DMS 273 treated with DMSO at 0.1 percent for 48 hours (cell line): ENCODE results near the gene SLC29A3.
"Not testable (repeated sequence)": the region's sequence is repeated elsewhere in the genome, so short reads cannot be mapped to it uniquely, and the experiment has no call there.

ENCODE experiments used
- DNase-seq: peaks from one replicate; lab custom pipeline; 2025; lab: John Stamatoyannopoulos, UW

Gene SLC29A3

DNA sequence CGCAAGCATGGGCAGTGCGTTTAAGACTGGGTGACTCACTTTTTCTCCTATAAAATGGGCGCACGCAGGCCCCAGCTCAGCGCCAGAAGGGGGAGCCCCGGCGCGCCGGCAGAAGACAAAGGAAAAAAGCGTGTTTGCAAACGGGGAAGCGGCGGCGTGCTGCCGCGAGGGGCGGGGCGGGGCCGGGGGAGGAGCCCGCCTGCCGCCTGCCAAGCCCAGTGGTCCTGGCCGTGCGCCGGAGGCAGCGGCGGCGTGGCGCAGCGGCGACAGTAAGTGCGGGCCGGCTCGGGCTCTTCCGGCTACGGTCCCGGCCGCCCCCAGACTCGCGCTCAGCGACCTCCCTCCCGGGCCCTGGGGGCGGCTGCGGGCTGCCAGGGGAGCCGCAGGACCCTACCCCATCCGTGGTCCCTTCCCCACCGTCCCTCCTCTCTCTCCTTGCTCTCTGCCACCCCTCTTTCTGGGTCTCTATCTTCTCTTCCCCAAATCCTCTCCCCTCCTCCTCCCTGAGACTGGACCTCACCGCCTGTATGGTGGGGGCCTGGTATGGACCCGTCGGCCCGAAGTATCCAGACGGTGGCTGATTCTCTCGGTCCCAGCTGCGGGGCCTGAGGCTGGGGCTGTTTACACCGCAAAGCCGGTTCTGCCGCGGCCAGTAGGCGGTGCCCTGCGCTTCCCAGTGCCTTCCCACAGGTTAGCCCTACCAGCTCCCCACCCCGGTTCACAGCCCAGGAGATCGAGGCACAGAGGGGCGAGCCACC is at the start of gene SLC29A3:
Gene SLC29A3, plus strand, starts transcription at position 218 of the 758 bp plus-strand sequence. Its CDS starts 51 bp downstream, at position 269.
- peak; percentile 25 for DNase-seq

DNA sequence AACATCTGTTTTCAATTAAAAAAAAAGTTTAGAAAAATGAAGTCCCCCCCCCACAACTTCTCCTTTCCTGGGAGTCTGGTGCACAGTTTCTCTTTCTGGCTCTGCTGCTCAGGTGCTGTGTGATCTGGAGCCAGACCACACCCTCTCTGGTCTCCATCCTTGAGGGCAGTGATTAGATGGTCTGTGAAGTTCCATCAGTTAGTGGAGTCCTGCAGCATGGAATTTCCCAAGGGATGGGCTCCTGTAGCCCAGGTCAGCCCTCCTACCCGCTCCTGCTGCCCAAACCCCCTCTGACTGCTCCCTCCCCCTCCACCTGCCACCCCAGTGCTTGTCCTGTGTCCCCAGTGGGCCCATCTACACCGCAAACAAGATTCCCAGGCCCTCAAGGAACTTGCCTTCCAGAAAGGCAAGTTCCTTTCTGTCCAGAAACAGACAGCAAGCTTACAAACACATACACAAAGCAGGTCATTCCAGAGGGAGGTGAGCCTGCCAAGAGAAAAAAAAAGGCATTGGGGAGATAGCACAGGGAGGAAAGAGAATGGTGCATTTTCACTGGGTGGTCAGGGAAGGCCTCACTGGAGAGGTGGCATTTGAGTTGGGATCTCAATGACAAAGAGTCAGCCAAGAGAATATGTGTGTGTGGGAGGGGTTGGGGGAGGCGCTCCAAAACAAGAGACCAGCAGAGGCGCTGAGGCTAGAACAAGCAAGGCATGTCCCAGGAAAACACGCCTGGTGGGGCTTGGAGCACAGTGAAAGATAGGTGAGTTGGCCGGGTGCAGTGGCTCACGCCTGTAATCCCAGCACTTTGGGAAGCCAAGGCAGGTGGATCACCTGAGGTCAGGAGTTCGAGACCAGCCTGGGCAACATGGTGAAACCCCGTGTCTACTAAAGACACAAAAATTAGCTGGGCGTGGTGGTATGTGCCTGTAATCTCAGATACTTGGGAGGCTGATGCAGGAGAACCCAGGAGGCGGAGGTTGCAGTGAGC is 49.5 kb upstream of the SLC29A3 start:
- no peak for DNase-seq

DNA sequence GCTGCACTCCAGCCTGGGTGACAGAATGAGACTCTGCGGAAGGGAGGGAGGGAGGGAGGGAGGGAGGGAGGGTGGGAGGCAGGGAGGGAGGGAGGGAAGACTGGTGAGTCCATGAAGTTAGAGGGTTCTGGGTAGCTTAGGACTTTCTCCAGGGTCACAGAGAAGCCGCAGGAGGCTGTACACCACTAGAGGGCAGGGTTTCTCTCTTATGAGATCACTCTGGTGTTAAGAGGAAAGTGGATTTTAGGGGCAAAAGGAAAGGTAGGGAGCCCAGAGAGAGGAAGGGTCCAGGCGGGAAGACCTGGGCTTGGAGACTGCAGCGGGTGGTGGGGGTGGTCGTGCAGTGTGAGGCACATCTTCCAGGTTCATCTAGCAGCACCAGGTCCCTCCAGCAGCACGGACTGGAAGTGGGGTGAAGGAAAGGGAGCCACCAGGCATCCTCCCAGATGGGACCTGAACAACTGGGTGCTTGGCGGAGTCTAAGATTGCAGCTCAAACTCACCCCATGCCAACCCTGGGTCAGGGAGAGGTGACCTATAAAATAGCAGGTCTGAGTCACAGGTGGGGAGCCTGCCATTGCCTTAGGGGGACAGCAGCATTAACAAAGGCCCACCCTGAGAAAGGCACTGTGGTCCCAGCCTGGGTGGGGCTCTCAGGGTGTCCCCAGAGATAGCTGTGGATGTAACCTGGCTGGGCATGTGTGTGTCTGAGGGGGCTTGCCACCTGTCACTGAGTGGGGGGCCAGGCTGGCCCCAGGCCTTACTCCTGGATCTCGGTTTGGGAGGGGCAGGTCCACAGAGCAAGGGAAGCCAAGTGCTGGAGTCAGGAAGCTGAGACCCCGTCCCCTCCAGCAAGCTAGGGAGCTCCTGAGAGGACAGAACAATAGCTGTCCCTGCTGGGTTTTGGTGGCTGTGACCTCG is 48.5 kb upstream of the SLC29A3 start:
- no peak for DNase-seq

DNA sequence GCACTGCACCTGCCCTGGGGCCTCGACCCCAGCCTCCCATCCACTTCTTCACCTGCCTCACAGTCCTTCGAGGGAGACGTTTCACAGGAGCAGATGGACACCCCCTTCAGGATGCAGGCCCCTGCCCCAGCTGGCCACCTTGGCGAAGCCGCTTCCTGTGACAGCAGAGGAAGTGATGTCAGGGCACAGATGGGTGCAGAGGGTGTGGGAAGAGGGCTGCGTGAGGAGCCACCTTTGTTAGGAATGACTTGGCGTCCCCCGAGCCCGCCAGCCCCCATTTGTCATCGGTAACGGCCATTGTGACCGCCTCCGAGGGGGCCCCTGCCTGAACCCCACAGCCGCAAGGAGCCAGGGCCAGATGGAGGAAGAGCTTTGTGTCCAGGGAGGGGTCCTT is 47.4 kb upstream of the SLC29A3 start:
- no peak for DNase-seq

DNA sequence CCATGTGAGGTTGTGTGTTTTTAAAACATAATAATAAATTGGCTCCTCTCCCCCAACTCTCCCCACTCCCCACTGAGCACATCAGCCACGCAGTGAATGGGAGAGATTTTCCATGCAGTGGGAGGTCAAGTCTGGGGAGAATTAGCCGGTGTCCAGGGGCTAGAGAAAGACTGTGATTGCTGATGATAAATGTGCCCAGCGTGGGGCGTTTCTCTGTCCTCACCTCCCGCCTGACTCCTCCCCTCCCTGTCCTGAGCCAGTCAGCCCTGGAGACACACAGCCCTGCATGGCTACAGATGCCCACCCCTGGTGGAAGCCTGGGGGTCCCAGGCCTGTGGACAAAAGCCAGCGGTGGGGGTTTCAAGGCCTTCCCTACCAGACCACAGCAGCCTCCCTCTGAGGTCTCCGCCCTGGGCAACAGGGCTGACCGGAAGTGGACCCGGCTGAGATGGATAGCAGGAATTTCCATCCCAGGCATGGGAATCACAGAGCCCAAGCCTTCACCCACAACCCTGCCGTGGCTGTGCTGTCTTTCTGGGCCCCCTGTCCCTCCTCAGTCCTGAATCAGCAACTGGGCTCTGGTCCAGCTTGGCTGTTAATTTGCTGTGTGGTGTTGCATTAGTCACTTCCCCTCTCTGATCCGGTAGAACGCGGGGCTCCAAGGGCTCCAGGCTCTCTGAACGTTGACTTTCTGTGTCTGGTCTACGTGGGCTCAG is 46.8 kb upstream of the SLC29A3 start:
- no peak for DNase-seq

DNA sequence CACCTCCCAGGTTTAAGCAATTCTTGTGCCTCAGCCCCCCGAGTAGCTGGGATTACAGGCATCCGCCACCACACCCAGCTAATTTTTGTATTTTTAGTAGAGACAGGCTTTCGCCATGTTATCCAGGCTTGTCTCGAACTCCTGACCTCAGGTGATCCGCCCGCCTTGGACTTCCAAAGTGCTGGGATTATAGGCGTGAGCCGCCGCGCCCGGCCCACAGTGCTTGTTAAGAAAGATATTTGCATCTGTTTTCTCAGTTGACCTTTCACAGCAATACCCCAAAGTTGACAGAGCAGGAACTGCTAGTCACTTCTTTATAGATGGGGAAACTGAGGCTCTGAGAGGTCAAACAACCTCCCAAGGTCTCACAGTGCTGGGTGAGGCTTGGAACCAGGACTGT is 46.1 kb upstream of the SLC29A3 start:
- not testable (repeated sequence) for DNase-seq

DNA sequence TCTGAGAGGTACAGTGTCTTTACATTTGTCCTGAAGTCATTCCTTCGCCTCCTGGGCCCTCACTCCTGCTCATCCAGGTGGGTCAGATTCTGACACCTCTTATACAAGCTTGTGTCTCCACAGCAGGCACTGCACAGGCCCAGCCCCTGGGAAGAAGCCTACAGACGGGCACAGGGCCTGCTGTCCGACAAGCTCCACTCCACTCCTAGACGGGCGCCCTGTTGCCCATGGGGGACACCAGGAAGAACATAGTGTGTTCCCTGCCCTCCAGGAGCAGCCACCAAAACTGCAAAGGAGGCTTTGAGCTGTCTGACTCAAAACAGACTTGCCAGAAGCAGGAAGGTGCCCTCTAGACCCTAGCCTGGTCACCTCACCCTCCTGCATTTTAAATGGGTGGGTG is 45.6 kb upstream of the SLC29A3 start:
- no peak for DNase-seq

DNA sequence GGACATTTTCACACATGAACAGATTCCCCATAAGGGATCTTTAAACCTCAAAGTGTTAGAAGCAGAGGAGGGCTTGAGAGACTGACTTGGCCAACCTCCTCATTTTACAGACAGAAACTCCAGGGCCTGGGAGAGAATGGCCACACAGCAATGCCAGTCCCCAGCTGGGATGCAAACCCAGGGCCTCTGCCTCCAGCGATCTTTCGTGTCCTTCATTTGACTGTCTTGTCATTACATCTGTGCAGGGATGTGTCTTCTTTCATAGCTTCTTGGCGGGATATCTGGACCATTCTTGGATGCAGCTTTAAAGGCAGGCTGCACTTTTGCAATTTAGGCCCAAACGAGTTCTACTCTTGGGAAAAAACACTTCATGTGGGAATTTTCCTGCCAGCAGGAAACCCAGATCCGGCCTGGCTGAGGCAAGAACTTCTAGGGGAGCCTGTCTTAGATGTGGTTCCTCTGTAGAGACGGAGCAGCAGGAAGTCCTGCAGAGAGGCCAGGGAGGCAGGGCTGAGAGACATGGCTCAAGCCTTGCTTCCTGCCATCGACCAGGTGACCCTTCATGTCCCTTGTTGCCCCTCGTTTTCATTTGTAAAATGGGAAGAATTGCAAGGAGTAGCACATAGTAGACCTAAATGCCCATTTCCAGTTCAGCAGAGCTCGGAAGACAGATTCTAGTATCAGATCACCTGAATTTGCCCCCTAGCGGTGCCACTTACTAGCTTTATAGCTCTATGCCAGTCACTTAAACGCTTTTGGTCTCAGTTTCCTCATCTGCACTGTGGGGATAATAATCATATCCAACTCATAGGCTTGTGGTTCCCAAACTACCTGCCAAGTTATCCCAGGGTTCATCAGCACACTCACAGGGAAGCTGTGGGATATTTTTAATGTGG is 43.9 kb upstream of the SLC29A3 start:
- no peak for DNase-seq

DNA sequence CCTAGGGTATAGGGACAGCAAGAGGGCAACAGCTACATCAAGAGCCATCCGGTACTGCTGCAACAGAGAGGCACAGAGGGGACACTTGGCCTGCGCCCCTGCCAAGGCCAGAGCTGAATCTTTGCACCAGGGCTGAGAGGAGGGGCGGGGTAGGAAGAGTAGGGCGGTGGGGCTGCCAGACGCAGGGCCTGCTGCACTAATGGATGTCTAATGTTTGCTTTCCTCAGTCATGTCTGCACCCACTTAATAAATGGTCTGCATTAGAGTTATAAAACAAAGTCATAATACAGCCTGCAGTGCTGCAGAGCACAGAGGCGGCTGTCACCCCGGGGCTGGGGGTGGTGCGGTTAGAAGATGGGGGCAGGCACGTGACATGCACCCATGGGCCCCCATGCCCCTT is 42.2 kb upstream of the SLC29A3 start:
- no peak for DNase-seq

DNA sequence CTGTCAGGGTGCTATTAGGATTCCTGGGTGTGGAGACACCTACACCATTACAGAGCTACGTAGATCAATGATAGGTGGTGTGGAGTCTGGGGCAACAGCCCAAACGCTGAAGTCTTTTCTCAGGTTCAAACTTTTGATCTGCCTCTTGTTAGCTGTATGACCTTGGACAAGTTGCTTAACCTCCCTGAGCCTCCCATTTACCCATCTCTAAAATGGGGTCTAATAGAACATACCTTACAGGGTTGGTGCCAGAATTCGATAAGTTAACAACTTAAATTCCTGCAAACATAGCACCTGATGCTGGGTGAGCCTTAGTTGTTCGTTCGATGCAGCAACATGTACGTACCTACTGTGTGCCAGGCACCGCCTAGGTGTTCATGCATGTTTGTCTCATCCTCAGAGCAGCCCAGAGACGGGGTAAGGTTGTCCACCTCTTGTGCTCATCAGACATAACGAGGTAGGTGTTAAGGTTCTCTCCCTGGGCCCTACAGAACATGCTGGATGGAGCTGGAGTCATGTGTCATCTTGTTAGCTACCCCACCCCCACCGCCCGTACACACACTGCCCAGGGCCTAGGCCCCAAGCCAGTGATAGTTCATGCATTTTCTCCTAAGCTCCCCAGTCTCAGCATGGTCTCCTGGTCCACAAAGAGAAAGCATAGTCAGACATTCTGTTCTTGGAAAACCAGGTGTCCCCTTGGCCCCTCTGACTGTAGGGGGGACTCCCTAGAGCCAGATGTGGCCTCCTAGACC is 41.0 kb upstream of the SLC29A3 start:
- no peak for DNase-seq

DNA sequence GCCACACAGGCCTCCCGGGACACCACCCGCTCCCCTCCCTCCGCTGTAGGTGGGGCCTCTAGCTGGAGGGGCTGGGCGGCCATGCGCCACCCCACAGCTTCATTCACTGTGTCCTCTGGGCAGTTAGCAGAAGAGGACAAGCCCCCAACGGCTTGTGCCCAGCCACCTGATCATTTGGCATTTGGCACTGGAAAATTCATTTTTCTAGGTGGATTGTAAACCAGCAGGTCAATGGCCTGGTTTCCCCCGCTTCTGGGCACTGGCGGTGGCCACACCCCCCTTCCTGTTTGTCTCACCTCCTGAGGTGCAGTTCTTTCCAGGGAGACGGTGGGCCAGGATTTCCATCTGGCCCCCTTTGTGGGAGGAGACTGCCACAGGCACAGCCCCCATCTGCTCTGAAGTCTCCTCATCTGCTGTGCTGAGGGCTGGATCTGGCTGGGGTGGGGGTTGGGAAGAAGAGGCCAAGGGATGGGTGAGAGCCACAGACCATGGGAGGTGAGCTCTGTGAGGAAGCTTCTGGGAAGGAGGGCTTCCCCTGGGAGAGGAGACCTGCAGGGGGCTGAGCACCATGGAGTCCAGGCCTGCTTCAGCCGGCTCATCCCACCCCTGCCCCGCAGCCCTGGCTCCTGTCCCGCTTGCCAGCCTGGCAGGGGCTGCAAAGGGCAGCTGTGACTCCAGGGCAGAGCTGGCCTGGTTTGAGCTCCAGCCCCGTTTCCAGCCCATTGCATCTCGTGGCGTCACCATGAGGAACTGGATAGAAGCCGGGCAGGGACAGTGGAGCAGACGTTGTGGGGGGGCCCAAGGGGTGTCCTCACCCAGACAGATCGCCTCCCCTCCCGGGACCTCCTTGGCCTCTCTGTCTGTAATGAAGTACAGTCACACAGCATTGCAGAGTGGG is 40.1 kb upstream of the SLC29A3 start:
- peak; percentile 15 for DNase-seq

DNA sequence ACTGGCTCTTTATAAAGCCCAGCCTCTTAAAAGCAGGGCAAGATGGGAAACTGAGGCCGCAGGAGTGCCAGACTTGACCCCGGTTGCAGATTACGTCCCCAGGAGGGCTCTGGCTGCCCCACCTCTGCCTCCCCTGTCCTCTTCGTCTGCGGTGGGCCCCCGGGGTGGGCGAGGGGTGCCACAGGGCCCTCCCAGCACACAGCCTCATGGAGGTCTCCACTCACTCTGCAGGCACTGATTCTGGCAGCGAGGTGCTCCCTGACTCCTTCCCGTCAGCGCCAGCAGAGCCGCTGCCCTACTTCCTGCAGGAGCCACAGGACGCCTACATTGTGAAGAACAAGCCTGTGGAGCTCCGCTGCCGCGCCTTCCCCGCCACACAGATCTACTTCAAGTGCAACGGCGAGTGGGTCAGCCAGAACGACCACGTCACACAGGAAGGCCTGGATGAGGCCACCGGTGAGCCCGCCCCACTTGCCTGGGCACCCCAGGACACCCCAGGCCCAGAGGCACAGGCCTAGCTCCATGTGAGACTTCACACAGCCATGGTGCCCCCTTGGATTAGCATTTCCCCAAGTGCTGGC is 39.4 kb upstream of the SLC29A3 start:
- DNase-seq = no peak

DNA sequence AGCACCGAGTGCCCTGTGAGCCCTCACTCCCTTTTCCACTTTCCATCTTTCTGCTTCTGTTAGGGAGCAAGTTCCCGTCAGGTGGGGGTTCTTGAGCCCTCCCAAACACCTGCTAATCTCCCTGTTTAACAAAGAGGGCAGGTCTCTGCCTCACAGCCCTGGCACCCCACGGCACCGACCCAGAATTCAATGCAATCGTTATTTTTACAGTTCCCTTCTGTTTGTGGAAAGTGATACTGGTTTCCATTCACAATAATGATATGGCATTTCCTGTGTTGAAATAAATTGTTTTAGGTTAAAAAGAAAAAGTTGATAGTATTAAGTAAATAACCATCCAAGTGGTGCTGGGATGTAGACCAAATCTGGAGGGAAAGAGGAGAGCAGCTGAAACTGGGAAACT is 38.8 kb upstream of the SLC29A3 start:
- DNase-seq = no peak

DNA sequence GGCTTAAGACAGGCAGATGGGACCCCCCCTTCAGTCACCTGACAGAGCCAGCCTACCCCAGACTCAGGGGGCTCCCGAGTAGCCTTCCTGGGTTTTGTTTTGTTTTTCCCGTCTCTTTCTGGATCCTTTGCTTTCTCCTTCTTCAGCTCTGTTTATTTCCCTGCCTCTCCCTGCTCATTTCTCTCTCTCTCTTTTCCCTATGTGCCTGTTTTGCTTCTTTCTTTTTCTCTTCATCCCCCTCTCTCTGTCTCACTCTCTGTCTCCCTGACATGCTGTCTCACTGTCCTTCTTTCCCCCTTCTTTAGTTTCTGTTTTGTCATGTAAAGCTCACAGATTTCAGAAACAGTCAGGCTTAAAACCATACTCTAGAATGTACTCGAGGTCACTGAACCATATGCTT is 38.2 kb upstream of the SLC29A3 start:
- no peak for DNase-seq

DNA sequence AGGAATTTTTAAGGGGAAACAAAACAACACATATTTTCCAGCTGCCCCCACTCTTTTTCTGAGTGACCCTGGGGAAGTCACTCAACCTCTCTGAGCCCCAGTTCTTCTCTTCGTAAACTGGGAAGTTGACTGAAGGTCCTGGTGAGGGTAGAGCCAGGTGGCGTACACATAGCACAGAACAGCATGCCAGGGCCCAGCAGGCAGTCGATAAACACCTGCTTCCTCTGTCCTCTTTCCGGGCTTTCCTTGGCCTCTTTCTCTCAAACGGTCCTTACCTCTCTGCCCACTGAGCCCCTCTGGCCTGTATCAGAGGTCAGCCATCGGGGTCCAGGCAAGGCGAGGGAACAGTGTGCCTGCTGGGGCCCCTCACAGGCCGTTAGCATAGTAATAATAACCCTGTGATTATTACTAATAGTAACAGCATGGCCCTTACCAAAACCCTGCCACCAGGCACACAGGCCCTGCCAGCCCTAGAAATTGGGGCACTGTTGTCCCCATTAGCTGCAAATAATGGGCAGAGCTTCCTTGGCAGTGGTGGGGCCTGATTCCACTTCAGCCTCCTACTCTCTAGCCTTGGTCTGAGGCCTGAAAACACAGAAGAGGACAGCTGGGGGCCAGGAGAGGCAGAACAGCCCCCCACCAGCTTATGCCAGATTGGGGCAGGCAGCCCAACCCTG is 37.3 kb upstream of the SLC29A3 start:
- no peak for DNase-seq

DNA sequence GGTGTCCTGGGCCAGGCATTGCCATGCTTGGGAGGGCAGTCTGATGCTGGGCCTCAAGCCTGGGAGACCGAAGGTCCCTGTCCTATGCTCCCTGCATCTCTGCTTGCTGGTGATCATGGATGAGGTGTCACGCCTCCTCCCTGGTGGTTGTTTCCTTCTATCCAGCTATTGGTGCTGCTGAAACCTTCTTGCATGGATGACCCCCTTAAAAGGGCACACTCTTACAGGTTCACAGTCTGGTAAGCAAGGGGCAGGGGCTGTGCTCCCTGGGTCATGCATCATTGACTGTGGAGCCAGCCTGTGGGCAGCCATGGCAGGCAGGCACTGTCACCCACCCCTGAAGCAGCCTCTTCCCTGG is 36.8 kb upstream of the SLC29A3 start:
- no peak for DNase-seq

DNA sequence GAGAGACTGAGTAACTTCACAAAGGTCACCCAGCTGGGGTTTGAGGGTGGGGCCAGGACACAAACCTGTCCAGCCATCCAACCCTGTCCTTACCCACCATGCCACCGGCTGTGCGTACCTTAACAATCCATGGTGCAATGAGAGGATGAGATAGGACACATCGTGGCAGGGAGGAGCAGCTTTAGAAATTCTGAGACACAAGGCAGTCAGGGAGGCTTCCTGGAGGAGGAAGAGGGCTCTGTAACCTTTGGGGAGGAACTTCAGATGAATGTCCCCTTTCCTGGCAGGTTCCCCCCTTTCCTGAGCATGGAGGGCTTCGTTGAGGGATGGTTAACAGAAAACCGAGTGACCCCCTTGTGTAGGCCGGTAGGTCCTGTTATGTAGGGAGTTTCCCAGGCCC is 35.6 kb upstream of the SLC29A3 start:
- no peak for DNase-seq

DNA sequence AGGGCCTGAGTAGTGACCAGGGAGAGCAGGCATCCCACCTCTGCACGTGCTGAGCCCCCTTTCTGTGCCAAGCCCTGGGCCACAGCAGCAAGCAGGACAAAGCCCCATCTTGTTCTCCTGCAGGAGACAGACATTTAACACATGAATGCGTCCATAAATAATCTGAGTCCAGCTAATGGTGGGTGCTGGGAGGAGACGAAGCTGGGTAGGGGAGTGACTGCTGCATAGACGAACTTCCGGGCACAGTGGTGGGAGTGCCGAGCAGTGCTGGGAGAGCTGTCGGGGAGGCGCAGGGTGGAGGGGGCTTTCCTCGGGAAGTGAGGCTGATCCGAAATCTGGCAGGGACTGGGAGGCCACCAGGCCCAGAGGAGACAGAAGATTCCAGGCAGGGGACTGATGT is 35.2 kb upstream of the SLC29A3 start:
- no peak for DNase-seq
